OCI-LY3 (cell line): ENCODE data around the gene HOXC13.

ENCODE experiments used
- H2AFZ ChIP-seq: fragments of 200-600, 300-600 bp; shearing (Covaris generic); 2 replicates; pipeline ENCODE4 v1.6.0; 2014; ENCODE audit warnings: antibody characterized with exemption, low read depth, low read length
- H3K27ac ChIP-seq: fragments of 200-600, 300-600 bp; sonication (generic); 2 replicates; pipeline ENCODE4 v1.5.1; 2014; ENCODE audit warnings: mild to moderate bottlenecking, low read length, moderate library complexity, mixed read lengths
- H3K27me3 ChIP-seq: fragments of 200-600, 300-600 bp; sonication (generic); 2 replicates; pipeline ENCODE4 v1.6.1; 2014; ENCODE audit warnings: low read depth, low read length, mixed read lengths
- H3K36me3 ChIP-seq: fragments of 200-600, 300-600 bp; sonication (generic); replicated peaks from 2 replicates; pipeline ENCODE3; 2014; ENCODE audit warnings: low read depth, low read length, mixed read lengths
- H3K4me1 ChIP-seq: fragments of 300-600, 200-600 bp; sonication (generic); 2 replicates; pipeline ENCODE4 v1.6.1; 2014; ENCODE audit warnings: low read length, mixed read lengths
- H3K4me2 ChIP-seq: fragments of 200-600, 300-600 bp; sonication (generic); 2 replicates; pipeline ENCODE4 v1.6.1; 2014; ENCODE audit warnings: low read length, mixed read lengths
- H3K4me3 ChIP-seq: fragments of 300-600, 200-600 bp; sonication (generic); 2 replicates; pipeline ENCODE4 v1.5.1; 2014; ENCODE audit warnings: antibody characterized with exemption, mild to moderate bottlenecking, low read length, moderate library complexity
- H3K79me2 ChIP-seq: fragments of 300-600, 200-600 bp; shearing (Covaris generic); 2 replicates; pipeline ENCODE4 v1.6.1; 2014; ENCODE audit warnings: mild to moderate bottlenecking, low read length, mixed read lengths
- H3K9ac ChIP-seq: fragments of 300-600, 200-600 bp; shearing (Covaris generic); 2 replicates; pipeline ENCODE4 v1.6.0; 2014; ENCODE audit warnings: mild to moderate bottlenecking, low read length, moderate library complexity
- H3K9me3 ChIP-seq: fragments of 200-600, 300-600 bp; shearing (Covaris generic); 2 replicates; pipeline ENCODE4 v1.6.1; 2014; ENCODE audit warnings: low read length, mixed read lengths; ENCODE audit not compliant: insufficient read depth
- H4K20me1 ChIP-seq: fragments of 200-600, 300-600 bp; sonication (generic); 2 replicates; pipeline ENCODE4 v1.6.1; 2016; ENCODE audit warnings: low read length, mixed read lengths; ENCODE audit not compliant: insufficient read depth
- EZH2phosphoT487 ChIP-seq: fragments of 200-600 bp; shearing (Covaris generic); IDR thresholded peaks from 2 replicates; pipeline ENCODE4 v1.6.1; 2018; ENCODE audit warnings: antibody characterized with exemption, mixed run types, low read depth
- TF ChIP-seq, protein P1 (sequence below): fragments of 200-600, 300-600 bp; sonication (generic); IDR thresholded peaks from 2 replicates; pipeline ENCODE4 v1.5.1; 2014; ENCODE audit warnings: antibody characterized with exemption, low read length, low read depth

Gene HOXC13

DNA sequence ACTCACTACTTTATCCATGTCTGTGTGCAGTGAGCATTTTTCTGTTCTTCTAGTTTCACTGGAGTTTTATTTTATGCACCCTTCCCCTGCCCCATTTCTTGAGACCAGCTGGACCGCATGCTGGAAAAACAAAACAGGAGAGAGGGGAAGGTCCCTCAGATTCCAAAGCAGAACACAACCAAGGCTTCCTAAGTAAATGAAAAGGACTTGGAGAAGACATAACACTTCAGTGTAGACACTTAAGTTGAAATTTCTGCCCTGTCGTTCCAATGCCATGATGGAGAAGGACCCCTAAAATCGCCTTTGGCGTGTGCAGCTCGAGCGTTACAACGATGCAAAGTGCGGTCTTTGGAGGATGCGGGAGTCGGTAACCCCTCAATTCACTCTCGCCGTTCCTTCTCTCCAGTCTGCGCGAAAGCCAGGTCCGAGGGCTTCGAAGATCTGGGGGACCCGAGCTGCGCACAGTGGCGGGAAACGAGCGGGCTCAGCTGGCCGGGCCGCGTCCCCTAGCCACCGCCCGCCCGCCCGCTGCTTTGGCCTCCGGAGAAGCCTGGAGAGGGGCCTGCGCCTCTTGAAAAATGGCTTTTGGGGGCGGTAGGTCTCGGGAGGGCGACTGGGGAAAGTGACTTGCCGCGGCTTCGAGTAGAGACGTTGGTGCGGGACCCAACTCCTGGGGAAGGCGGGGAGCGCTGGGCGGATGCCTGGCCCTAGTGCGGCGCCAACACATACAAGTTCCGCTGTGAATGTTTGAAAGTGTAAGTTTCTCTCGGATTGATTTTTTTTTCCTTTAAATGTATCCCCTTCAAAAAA lies 11.2 kb upstream of the HOXC13 start:
- H3K27me3 ChIP-seq: peaks cover 62% of the 10 kb centered on the region
- H3K9me3 ChIP-seq: no peaks in the 10 kb centered on the region
- H3K27ac ChIP-seq: no peak overlapping the region
- TF ChIP-seq, protein P1, sequence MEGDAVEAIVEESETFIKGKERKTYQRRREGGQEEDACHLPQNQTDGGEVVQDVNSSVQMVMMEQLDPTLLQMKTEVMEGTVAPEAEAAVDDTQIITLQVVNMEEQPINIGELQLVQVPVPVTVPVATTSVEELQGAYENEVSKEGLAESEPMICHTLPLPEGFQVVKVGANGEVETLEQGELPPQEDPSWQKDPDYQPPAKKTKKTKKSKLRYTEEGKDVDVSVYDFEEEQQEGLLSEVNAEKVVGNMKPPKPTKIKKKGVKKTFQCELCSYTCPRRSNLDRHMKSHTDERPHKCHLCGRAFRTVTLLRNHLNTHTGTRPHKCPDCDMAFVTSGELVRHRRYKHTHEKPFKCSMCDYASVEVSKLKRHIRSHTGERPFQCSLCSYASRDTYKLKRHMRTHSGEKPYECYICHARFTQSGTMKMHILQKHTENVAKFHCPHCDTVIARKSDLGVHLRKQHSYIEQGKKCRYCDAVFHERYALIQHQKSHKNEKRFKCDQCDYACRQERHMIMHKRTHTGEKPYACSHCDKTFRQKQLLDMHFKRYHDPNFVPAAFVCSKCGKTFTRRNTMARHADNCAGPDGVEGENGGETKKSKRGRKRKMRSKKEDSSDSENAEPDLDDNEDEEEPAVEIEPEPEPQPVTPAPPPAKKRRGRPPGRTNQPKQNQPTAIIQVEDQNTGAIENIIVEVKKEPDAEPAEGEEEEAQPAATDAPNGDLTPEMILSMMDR: no peak
- TF ChIP-seq EZH2phosphoT487: no peak
- no peak overlapping the region for H3K4me2 ChIP-seq
- no peak overlapping the region for H3K9ac ChIP-seq
- no peaks in the 10 kb centered on the region for H3K36me3 ChIP-seq
- H4K20me1 ChIP-seq: no peaks in the 10 kb centered on the region
- H3K79me2 ChIP-seq: no peaks in the 10 kb centered on the region
- H3K4me3 ChIP-seq: no peak overlapping the region
- no peaks in the 10 kb centered on the region for H3K4me1 ChIP-seq
- no peak overlapping the region for H2AFZ ChIP-seq

DNA sequence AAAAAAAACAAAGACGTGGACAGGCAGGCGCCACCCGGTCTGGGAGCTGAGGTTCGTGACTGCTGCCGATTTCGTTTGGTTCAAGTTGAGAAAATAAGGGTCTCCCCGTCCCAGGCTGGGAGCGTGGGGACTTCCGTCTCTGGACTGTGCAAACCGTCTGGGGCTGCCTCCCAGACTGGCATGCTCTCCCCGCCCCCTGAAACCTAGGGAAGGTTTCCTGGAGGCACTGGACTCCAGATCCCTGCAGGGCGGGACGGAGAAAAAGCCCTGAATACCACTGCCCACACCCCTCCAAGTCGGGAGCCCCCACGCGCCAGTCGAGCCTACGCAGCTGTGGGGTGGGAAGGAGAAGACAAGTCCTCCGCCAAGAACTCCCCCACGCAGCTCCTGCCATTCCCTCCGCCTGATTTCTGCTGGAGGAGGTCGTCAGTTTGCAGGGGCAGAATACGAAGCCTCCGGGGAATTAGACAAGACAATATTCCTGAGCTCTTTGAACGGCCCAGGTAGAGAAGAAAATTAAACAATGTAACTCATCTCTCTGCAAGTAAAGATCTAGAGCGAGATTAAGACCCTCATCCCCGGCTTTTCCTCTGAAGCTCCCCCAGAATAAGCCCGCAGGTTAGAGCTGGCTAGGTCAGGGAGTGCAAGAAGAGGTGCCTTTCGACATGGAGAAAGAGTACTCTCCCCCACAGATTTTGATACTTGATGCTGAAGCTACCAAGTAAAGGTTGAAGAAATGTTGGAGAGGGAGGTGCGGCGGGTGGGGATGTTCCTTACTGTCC lies 10.4 kb upstream of the HOXC13 start:
- Histone ChIP-seq H2AFZ (no peak overlapping the region), H3K9ac (no peak overlapping the region), H3K27me3 (peaks cover 55% of the 10 kb centered on the region), H3K79me2 (no peaks in the 10 kb centered on the region), H4K20me1 (no peaks in the 10 kb centered on the region), H3K4me3 (no peak overlapping the region), H3K36me3 (no peaks in the 10 kb centered on the region), H3K4me1 (no peaks in the 10 kb centered on the region), H3K4me2 (no peak overlapping the region), H3K27ac (no peak overlapping the region), H3K9me3 (no peaks in the 10 kb centered on the region)
- TF ChIP-seq, protein P1: no peak
- TF ChIP-seq EZH2phosphoT487: no peak

DNA sequence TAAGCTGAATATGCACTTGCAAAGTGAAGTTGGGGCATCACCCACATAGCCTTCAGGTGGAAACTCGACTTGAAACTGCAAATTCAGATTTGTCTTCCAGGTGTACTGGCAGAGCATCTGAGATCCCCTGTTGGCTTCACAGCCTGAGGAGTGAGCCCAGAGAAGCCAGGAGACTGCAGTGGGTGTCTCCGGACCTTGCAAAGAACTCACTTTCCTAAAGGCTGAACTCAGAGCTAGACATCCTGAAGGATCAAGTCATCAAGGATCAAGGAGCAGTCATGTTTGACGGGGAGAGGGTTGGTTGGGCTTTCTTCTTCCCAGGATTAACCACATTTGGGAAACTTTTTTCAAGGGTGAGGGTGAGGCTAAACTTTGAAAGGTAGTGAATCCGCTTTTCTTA lies 9.1 kb upstream of the HOXC13 start:
- no peaks in the 10 kb centered on the region for H4K20me1 ChIP-seq
- no peaks in the 10 kb centered on the region for H3K9me3 ChIP-seq
- H3K4me2 ChIP-seq: no peak overlapping the region
- no peaks in the 10 kb centered on the region for H3K4me1 ChIP-seq
- no peak for TF ChIP-seq EZH2phosphoT487
- TF ChIP-seq, protein P1: no peak
- no peaks in the 10 kb centered on the region for H3K79me2 ChIP-seq
- H3K9ac ChIP-seq: no peak overlapping the region
- H3K4me3 ChIP-seq: no peak overlapping the region
- peaks cover 49% of the 10 kb centered on the region for H3K27me3 ChIP-seq
- H3K27ac ChIP-seq: no peak overlapping the region
- no peaks in the 10 kb centered on the region for H3K36me3 ChIP-seq
- no peak overlapping the region for H2AFZ ChIP-seq

DNA sequence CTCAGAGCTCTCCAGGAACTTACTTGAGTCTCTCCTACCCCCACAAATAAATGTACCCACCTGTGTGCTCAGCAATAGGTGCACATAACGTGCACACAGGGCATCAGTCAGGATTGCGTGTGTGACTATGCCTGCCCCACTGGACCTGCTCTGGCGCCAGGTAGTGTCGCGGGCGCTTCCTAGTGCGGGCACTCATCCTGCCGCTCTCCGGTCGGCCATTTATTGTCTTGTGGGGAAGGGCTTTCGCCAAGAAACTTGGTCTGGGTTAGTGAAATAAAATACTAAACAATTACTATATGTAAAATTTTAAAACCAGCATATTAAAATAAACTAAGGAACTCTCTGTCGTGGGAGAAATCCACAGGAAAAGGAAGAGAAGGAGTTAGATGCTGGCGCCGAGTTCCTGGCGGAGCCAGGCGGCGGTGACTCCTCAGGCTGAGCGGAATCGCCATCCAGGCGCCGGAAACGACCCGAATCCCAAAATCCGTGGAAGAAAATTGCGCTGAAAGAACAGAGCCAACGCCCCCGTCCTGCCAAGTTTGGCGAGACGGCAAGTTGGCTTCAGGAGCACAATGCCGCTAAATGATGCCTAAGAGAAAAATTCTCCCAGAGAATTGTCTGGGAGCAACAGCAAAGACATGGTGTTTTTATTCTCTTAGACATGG lies 7.9 kb upstream of the HOXC13 start:
- H3K4me3 ChIP-seq: no peak overlapping the region
- no peaks in the 10 kb centered on the region for H3K79me2 ChIP-seq
- H3K27ac ChIP-seq: no peak overlapping the region
- TF ChIP-seq, protein P1: no peak
- no peak overlapping the region for H2AFZ ChIP-seq
- H3K36me3 ChIP-seq: no peaks in the 10 kb centered on the region
- H3K27me3 ChIP-seq: peaks cover 38% of the 10 kb centered on the region
- no peaks in the 10 kb centered on the region for H4K20me1 ChIP-seq
- H3K9ac ChIP-seq: no peak overlapping the region
- H3K4me2 ChIP-seq: no peak overlapping the region
- no peaks in the 10 kb centered on the region for H3K4me1 ChIP-seq
- no peaks in the 10 kb centered on the region for H3K9me3 ChIP-seq
